GM12874 (cell line): ENCODE results near the gene KIAA1191.

Experiments
- CTCF ChIP-seq: IDR thresholded peaks from 2 replicates; pipeline ENCODE4 v1.5.1; 2011; ENCODE audit warnings: low read depth, mild to moderate bottlenecking, control low read depth, low read length, moderate library complexity; ENCODE audit not compliant: insufficient read depth

The KIAA1191 gene

GRCh38 chr5:176361437-176362232 lies at the start of gene KIAA1191:
KIAA1191 (minus strand) TSS chr5:176361764; CDS start chr5:176359508, 2,256 bp downstream.
- TF ChIP-seq CTCF = 0 out of 2 replicates have a peak, but pooled peaks have one; percentile 30

GRCh38 chr5:176410486-176411180 lies 49.1 kb upstream of the KIAA1191 start:
- 0 out of 2 replicates have a peak, but pooled peaks have one; percentile 2 for TF ChIP-seq CTCF

GRCh38 chr5:176409765-176410164 lies 48.2 kb upstream of the KIAA1191 start:
- TF ChIP-seq CTCF = no peak

- no peak for TF ChIP-seq CTCF
These were observed 47.0 kb upstream of the KIAA1191 start for GRCh38 chr5:176408590-176408989.

- no peak for TF ChIP-seq CTCF
These were observed 46.1 kb upstream of the KIAA1191 start for GRCh38 chr5:176407456-176408251.

GRCh38 chr5:176406436-176407052 lies 45.0 kb upstream of the KIAA1191 start:
- TF ChIP-seq CTCF = no peak
